GM21381 (cell line): ENCODE results near the gene IKZF2.
"Not testable (repeated sequence)": the region's sequence is repeated elsewhere in the genome, so short reads cannot be mapped to it uniquely, and the experiment has no call there.

Source experiments
- ATAC-seq: cut with Tn5 transposase; IDR thresholded peaks from one replicate; pipeline ENCODE4 v1.9.1; 2021; ENCODE audit warnings: mild to moderate bottlenecking, moderate library complexity; ENCODE audit not compliant: unreplicated experiment

IKZF2 gene

DNA sequence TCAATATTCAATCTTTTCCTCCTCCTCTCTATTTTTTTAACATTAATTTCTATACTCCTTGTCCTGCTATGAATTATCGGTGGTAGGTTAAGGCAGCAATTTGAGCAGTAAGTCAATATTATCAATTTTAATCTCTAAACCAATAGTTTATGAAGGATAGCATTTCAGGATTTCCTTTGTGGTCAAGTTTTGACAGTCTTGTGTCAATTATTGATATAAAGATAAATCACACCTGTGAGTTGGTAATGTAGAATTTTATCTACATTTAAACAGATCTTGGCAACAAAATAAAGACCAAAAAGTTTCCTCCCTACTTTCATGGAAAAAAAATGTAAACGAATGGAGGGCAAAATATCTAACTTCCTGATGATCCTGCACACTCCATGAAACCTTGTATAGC is 87.3 kb downstream of the IKZF2 start:
- ATAC-seq: no peak

DNA sequence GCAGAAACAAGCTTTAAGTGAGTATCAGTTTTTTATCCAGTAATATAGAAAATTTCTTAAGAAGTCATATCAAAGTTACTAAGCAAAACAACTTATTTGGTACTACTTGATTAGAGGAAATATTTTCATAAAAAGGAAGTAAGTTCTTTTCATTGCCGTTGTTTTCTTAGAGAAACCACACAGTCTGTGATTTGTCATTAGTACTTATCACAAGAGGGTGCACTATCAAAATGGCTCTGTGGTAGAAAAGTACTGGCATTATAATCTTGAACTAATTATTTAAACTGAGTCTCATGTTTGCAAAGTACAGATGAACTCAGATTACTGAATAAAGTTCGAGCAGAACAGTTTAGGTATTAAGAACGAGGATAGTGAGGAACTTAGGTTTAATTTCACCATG is 93.4 kb downstream of the IKZF2 start:
- ATAC-seq: no peak

DNA sequence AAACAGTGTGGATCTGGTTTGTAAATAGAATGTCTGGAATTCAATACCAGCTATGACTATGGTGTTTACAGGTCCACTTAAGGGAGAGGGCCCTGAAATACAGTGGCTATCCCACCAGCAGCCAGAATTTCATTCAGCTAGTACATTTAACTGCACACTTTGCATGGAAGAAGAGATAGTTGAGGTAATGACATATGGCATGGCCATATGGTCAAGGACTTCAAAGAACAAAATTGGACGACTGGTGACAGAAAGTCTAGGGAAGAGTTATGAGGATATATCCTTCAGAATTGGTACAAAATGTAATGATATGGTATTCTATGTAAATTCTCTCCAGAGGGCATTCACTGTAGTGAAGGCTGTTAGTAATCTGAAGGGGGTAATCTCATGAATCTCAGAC is 105.0 kb downstream of the IKZF2 start:
- no peak for ATAC-seq

DNA sequence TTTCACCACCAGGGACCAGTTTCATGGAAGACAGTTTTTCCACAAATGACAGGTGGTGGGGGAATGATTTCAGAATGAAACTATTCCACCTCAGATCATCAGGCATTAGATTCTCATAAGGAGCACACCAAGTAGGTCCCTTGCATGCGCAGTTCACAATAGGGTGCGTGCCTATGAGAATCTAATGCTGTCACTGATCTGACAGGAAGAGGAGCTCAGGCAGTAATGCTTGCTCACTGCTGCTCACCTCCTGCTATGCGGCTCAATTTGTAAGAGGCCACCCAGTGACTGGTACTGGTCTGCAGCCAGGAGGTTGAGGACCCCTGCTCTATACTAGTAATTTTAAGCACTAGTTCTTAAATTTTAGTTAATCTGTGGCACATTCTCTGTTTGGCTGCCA is 107.8 kb downstream of the IKZF2 start:
- ATAC-seq: no peak

DNA sequence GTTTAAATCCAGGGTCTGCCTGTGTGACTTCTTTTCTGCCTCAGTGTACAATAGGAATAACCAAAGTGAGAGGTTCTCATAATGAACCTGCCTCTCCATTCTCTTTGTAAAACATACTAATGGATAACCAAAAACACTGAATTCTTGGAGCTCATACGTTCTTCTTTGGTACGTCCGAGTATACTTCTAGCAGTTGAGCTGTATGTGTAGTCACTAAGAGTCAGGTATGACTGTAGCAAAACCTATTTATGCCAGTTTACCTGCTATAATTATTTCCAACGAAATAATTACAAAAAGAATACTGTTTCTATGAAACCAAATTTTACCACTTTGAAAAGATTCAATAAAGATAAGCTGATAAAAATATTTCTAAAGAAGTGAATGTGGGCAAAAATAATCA is 109.2 kb downstream of the IKZF2 start:
- ATAC-seq: no peak

DNA sequence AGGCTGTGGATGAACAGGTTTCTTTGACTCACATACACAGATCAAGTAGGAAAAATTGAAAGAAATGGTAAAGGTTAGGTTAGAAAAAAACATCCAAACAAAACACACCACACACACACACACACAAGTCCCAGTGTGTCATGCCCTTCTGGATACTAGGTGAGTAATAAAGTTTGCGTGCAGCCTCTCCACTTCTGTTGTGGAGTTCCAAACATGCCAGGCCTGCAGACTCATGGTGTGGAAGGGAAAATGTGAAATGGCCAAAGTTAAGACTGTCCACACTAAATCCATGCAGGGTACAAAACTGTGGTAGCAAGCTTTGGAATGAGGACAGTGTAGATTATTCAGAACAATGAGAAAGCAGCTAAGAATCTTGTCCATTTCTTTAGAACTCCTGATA is 114.6 kb downstream of the IKZF2 start:
- ATAC-seq: no peak

DNA sequence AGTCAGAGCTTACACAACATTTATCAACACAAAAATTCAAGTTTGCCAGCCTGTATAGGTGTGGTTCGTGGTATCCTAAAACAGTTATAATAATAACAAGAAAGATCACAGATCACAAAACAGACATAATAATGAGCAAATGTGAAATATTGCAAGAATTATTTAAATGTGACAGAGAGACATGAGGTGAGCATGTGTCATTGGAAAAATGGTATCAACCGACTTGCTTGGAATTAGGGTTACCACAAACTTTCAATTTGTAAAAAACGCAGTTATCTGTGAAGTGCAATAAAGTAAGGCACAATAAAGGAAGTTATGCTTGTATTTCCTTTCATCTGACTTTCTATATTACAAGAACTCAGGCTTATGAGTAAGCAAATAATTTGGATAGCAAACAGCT is 116.8 kb downstream of the IKZF2 start:
- ATAC-seq: no peak

DNA sequence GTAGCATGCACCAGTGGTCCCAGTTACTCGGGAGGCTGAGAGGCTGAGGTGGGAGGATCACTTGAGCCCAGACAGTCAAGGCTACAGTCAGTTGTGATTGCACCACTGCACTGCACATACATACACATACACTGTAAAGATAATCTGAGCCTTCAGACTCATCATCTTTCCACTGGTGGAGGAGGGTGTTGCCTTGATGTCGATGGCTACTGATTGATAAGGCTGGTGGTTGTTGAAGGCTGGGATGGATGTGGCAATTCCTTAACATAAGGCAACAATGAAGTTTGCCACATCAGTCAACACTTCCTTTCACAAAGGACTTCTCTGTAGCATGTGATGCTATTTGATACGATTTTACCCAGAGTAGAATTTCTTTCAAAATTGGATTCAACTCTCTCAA is 118.8 kb downstream of the IKZF2 start:
- no peak for ATAC-seq

DNA sequence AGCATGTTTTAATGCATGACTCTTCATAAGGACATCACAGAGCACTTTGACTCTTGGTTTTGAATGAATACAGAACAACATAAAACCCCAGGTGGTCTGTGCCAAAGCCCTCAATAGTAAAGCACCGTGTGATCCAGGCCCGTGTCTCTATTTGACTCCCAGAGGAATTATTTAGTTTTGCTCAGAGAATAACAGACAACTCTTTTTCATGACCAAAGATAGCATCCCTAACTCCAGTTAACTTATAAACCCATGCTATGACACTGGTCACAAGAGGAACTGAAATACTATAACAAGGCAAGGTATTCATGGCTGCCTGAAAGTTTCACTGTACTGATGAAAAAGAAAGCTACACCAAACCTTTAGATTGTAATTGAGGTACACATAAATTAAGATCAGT is 128.4 kb downstream of the IKZF2 start:
- ATAC-seq: peak; percentile 67

DNA sequence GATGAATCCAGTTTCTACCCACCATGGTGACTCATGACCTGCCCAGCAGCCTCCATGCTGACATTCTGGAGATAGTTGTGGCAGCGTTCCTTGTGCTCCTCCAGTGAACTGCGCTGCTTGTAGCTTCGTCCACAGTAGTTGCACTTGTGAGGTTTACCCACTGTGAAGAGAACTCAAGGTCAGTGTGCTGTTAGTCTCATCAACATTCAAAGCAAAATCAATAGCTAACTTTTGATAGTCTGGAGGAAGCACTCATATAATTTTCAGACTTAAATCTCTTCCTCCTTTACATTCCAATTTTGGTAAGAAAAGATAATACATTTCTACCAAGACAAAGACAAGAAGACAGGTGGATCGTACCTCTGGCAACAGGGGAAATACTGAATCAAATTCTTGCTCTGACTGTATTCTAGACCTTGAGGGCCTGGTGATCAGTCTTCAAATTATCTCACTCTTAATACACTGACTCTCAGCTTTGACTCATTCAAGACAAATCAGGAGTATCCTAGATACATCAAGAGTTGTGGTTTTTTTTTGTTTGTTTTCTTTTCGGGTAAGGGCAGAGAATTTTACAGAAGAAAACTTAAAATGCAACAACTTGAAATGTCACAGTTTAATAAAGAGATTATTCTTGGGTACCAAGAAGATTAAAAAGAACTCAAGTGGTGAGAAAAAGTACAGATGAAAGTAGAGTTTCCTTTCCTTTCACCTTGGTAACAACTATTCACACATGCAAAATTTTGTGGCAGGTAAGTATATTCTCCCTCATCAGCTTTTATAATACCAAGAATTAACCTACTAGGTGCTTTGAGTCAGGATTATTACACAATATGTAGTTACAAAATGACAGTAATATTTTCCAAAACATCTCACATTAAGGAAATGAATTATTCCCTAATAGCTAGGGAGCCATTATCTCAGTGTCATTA is 129.2 kb downstream of the IKZF2 start:
- ATAC-seq: peak; percentile 78

DNA sequence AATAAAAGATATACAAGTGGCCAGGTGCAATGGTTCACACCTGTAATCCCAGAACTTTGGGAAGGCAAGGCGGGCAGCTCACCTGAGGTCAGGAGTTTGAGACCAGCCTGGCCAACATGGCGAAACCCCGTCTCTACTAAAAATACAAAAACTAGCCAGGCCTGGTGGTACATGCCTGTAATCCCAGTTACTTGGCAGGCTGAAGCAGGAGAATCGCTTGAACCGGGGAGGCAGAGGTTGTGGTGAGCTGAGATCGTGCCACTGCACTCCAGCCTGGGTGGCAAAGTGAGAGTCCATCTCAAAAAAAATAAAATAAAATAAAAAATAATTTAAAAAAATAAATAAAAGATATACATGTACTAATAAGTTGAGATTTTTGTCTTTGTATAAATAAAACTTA is 130.5 kb downstream of the IKZF2 start:
- ATAC-seq: not testable (repeated sequence)

DNA sequence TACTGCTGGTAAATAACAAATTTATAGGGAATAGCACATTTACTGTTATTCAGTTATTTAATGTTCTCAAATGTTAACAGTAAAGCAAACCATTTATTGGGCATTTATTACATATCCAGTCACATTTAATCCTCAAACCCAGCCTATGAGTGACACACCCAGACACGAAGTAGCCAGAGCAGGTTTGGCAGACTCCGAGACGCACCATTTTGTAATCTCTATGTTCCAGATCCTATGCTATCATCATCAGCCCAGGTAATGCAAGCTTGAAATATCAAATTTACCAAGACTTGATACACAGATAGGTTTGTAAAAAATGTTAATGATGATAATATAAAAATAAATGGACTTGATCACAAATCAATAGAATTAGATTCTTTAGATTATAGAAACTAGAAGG is 131.1 kb downstream of the IKZF2 start:
- no peak for ATAC-seq

DNA sequence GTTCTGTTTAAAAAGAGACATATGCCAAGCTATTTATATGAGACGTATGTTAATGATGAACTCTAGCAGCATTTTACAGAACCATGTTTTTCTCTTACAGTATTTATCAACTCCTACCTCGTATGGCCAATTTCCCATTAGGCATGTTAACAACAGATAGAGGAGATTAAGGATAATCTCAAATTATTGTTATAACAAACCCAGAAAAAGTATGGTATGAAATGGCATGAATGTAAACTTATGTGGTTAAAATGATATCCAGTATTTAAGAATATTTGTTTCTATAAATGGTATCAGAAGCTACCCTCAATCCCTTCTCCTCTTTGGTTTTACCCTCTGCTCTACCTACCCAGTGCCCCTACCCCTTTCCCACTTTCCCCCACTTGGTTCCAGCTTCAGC is 132.0 kb downstream of the IKZF2 start:
- ATAC-seq: no peak

DNA sequence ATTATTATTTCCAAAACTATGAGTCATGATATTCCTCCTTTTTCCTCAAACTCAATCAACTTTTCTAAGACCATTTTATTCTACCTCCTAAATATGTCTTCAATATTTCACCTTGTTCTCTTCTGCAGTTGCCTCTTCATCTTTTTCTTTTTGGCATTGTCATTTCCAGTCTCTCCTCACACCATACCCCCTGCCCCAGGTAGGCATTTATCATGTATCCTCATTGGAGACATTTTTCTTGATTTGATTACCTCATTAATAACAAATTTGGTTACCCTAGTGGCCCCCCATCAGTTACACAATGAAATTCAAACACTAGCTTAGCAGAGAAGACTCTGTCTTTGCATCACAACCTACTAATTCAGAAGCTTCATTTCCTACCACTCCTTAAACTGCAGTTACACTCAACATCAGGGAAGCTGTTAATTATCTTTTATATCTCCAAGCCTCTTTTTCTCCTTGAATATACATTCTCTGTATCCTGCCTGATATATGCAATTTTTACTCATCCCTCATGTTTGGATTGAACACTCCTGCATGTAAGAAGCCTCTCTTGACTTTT is 133.0 kb downstream of the IKZF2 start:
- ATAC-seq: no peak

DNA sequence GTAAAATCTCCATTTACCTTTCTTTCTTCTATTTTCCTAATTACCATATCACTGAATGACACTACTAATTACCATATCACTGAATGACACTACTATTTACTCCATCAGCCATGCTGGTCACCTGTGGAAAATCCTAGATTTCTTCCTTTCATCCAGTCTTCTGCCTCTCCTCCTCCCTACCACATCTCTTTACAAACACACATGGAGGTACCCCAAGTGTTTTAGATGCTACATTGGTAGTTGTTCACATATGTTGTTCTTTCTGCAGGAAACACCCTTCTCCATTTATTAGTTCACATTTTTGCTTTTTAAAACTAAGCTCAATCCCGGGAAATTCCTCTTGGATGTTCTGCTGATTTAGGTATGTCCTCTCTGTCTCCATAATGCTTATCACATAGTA is 134.0 kb downstream of the IKZF2 start:
- no peak for ATAC-seq

DNA sequence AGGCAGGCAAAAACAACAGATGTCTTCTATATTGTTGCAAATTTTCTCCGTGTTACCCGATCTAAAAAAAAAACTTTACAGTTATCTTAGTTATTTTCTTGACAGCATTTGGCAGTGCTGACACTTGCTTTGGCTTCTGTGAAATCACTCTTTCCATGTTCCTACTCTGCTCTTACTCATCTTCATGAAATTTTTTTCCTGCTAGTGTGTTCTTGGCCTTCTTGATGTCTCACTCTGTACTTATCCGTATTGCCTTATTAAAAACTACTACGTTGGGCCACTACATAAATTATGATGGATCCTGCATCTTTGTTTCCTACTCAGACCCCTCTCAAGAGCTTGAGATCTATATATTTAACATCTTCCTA is 134.4 kb downstream of the IKZF2 start:
- ATAC-seq: no peak

DNA sequence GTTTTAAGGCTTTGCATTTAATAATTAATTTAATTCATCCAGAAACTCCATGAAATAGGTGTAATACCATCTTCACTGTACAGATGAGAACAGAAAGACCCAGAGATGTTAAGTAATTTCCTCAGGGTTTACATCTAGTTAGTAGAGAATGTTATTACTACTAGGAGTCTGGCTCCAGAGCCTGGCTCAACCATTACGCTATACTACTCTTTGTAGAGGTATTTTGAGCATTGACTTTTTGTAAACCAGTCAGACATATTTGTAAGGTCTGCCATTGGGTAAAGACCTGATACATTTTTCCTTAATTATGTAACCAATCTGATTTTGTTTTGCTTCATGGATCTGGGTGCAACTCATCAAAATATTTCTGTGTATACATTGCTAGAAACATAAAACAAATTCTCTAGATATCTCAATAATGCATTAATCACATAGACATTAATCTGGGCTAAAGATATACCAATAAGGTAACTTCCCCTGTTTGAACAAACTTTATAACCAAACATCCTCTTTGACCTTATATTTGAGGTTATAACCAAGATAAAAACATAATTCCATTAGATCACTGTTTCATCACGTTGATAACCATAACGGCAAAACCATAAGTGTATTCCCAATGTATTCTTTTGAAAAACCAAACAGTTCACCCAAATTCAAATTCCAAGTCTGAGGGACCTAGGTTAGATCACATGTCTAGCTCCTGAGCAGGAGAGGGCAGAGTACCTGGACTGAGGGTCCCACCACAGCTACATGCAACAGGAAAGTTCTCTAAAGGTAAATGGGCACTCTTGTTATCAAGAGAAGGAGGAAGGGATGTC is 135.0 kb downstream of the IKZF2 start:
- peak; percentile 21 for ATAC-seq

DNA sequence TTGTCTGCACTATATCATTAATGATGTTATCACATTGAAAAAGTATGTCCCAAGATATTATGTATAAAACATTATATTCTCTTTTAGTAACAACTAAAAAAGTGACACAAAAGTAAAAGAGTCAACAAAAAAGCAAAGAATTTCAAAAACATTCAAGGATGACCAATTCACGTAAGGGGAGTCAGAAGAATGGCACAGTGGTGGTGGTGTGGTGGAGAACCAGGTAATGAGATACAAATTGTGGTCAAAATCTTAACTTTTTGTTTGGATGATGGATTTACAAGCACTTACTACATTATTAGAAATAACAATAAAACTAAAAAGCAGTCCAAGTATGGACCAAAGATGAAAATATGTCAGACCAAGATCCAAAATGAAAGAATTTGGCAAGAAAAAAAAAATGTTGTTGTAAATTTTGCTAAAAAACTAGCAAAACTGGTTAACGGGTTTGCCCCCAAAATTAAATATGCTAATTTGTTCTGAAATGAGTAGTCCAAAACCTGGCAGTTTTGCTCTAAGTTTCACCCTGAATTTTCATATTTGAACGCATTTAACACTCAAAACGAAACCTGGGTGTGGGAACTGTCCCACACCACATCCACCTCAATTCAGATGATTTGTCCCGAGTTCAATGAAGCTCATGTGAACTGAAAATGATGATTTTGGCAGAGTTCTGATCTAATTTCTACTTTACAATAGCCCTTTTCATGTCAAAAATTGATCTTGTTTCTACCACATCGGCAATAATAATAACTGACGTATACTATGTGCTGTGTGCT is 135.8 kb downstream of the IKZF2 start:
- ATAC-seq: peak; percentile 75

DNA sequence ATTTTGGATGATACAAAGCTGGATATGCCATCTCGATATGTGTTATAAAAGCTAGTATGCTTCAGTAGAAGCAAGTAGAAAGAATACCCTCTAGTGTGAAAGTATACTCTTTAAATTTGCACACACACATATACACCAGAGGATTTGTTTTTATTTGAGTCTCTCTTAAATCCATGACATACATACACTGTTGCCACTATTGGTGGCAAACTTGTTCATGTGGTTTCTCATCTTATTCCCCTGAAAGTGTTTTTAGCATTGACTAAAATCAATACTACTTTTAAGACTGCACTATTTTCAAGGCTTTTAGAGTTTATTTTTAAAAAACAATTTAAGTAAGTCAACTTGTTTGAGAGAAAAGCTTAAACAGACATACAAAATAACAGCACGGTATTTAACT is 137.4 kb downstream of the IKZF2 start:
- no peak for ATAC-seq

DNA sequence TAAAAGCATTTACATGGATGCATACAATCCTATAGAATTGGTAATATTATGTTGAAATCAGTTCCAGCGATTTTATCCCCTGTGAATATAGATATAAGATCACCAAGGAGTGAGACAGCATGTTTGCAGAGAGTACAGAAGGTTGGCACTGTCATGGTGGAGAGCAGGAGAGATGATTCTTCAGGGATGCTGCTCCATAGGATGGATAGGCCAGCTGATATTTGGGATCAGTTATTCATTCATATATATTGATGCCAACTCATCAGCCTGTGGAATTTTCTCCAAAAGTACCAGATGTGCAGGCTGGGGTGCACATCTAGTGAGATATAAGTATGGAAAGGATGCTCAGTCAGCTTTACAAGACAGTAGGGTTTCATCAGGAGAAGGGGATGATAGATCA is 139.9 kb downstream of the IKZF2 start:
- ATAC-seq: no peak
